Testis (tissue), 2 donors: Measurements from ENCODE around the gene DCBLD2.

ENCODE experiments used
- POLR2A ChIP-seq: fragments of 450-650 bp; IDR thresholded peaks from one replicate; pipeline ENCODE4 v1.6.1; 2017; ENCODE audit warnings: antibody characterized with exemption, mild to moderate bottlenecking, moderate library complexity
- TF ChIP-seq, protein P1 (sequence below), 3 experiments: fragments of 450-650 bp in 2 of 3; fragments of 200-600 bp in 1 of 3; sonication (generic) in 1 of 3; IDR thresholded peaks; one replicate each; pipeline ENCODE4 v1.5.1; 2016 to 2019; ENCODE audit warnings: antibody characterized with exemption in 3 of 3, mild to moderate bottlenecking in 2 of 3, moderate library complexity in 1 of 3

DNA sequence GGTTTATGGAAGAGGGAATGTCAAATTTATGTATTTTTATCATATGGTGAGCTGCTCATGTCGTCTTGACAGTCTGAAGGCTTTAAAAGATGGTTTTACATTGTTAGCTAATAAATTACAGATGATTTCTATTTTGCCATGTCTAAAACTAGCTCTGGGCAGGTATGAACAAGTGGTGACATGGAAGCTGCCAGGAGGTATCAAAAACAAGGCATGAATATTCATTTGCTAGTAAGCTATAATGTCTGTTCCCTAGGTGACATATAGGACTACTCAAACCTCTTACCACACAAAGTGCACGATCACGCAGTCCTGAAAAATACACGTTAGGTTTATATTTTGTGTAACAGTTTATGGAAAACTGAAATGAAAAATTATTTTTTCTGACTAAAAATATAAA, 103.6 kb downstream of the DCBLD2 start:
- no peak for TF ChIP-seq POLR2A
- TF ChIP-seq, protein P1, sequence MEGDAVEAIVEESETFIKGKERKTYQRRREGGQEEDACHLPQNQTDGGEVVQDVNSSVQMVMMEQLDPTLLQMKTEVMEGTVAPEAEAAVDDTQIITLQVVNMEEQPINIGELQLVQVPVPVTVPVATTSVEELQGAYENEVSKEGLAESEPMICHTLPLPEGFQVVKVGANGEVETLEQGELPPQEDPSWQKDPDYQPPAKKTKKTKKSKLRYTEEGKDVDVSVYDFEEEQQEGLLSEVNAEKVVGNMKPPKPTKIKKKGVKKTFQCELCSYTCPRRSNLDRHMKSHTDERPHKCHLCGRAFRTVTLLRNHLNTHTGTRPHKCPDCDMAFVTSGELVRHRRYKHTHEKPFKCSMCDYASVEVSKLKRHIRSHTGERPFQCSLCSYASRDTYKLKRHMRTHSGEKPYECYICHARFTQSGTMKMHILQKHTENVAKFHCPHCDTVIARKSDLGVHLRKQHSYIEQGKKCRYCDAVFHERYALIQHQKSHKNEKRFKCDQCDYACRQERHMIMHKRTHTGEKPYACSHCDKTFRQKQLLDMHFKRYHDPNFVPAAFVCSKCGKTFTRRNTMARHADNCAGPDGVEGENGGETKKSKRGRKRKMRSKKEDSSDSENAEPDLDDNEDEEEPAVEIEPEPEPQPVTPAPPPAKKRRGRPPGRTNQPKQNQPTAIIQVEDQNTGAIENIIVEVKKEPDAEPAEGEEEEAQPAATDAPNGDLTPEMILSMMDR (IDR thresholded peaks at IDR 0.05) = no peak
